ENCODE results near the gene RNF26.

DNA sequence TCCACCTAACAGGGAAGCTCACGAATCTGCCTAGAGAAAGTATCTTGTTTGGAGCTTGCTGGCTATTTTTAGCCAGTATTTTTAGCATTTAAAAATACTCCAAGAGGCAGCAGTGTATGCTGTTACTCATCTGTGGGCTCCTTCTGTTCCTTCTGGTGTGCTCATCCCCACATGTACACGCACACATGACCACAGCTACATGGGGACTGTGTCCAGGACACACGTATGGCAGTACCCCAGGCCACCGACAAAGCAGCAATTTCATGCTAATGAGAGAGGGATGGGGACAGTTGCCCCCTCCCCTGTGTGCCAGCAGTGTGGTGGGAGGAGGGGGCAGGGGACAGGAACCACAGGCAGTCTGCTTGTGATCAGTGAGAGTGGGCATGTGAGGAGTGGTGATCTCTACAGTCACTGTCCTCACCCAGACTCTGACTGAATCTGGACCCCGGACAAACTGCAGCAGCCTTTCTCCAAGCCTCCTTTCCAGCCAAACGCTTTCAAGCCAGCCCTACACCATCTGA is 30.8 kb downstream of the RNF26 start:
- TF ChIP-seq, protein P1, sequence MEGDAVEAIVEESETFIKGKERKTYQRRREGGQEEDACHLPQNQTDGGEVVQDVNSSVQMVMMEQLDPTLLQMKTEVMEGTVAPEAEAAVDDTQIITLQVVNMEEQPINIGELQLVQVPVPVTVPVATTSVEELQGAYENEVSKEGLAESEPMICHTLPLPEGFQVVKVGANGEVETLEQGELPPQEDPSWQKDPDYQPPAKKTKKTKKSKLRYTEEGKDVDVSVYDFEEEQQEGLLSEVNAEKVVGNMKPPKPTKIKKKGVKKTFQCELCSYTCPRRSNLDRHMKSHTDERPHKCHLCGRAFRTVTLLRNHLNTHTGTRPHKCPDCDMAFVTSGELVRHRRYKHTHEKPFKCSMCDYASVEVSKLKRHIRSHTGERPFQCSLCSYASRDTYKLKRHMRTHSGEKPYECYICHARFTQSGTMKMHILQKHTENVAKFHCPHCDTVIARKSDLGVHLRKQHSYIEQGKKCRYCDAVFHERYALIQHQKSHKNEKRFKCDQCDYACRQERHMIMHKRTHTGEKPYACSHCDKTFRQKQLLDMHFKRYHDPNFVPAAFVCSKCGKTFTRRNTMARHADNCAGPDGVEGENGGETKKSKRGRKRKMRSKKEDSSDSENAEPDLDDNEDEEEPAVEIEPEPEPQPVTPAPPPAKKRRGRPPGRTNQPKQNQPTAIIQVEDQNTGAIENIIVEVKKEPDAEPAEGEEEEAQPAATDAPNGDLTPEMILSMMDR (IDR thresholded peaks at IDR 0.05; ENCODE audit: insufficient read depth, low read length, poor library complexity, severe bottlenecking) = no peak
- TF ChIP-seq EZH2phosphoT487 (conservative IDR thresholded peaks at IDR 0.05; ENCODE audit: low read length) = no peak
